ENCODE measurements around the gene PDCD11.
A peak's percentile ranks its signal among the peaks of the same experiment; 100 is the strongest.

PDCD11 gene

DNA sequence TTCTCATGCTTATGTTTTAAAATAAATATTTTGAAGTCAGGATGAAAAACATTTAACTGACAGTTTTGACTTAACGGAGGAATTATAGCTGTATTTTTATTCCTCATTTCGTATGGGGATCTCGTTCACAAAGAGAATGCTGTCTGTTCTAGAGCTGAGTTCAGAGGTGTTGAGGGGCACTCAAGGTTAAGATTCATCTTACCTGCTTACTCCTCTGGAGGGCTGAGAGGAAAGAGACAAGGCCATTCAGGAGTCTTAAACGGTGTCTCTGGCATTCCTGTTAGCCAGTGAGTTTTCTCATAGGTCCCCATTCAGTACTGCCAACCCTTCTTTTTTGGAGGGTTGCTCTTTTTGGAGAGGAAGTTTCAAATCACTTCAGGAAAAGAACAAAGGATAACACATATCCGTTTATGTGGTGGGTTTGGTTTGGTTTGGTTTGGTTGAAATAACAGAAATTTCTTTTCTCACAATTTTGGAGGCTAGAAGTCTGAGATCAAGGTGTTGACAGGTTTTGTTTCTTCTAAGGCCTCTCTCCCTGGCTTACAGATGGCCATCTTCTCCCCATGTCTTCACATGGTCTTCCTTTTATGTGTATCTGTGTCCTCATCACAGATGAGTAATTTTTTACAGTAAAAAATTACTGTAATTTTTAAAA, 32.7 kb downstream of the PDCD11 start:
- H3K9me3 Mint-ChIP-seq: no peaks in the 10 kb centered on the region
- peaks cover 75% of the 10 kb centered on the region for H3K36me3 Mint-ChIP-seq (ENCODE audit: low read depth)
- TF ChIP-seq, protein P1, sequence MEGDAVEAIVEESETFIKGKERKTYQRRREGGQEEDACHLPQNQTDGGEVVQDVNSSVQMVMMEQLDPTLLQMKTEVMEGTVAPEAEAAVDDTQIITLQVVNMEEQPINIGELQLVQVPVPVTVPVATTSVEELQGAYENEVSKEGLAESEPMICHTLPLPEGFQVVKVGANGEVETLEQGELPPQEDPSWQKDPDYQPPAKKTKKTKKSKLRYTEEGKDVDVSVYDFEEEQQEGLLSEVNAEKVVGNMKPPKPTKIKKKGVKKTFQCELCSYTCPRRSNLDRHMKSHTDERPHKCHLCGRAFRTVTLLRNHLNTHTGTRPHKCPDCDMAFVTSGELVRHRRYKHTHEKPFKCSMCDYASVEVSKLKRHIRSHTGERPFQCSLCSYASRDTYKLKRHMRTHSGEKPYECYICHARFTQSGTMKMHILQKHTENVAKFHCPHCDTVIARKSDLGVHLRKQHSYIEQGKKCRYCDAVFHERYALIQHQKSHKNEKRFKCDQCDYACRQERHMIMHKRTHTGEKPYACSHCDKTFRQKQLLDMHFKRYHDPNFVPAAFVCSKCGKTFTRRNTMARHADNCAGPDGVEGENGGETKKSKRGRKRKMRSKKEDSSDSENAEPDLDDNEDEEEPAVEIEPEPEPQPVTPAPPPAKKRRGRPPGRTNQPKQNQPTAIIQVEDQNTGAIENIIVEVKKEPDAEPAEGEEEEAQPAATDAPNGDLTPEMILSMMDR (IDR thresholded peaks at IDR 0.05; ENCODE audit: unreplicated experiment in 3 of 3): no peak
- no peak overlapping the region for H3K4me3 Mint-ChIP-seq
- no peak overlapping the region for H3K27ac Mint-ChIP-seq
- no peaks in the 10 kb centered on the region for H3K4me1 Mint-ChIP-seq
- no peaks in the 10 kb centered on the region for H3K27me3 Mint-ChIP-seq (ENCODE audit: low read depth)

DNA sequence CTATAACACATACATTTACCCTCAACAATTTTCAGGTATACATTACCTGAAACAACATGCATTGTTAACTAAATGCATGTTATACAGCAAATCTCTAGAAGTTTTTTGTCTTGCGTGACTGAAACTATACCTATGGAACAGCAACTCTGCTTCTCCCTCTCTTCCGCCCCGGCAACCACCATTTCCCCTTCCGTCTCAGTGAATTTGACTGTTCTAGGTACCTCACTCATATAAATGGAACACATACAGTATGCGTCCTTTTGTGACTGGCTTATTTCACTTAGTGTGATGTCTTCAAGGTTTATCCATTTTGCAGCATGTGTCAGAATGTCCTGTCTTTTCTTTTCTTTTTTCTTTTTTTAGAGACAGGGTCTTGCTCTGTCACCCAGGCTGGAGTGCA, 33.2 kb downstream of the PDCD11 start:
- Mint-ChIP-seq H3K27me3 (ENCODE audit: low read depth) (no peaks in the 10 kb centered on the region), H3K4me3 (no peak overlapping the region), H3K27ac (no peak overlapping the region), H3K36me3 (ENCODE audit: low read depth) (peaks cover 70% of the 10 kb centered on the region), H3K9me3 (no peaks in the 10 kb centered on the region), H3K4me1 (no peaks in the 10 kb centered on the region)
- TF ChIP-seq, protein P1 (IDR thresholded peaks at IDR 0.05; ENCODE audit: unreplicated experiment in 3 of 3): no peak

DNA sequence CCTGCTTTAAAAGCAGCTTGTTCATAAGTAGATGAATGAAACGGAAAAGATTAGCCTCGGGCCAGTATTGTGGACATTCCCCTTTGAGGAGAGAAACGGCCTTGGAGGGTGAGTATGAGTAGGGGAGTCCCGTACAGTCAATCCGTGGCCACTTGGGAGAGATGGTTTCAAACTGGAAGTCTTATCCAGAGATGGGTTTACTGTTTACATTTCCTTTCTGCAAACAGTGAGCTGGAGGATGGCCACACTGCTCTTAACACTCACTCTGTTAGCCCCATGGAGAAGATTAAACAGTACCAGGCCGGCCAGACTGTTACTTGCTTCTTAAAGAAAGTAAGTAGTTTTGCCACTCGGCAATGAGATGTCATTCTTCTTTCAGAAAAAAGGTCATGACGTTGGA, 35.5 kb downstream of the PDCD11 start:
- Mint-ChIP-seq H3K36me3 (ENCODE audit: low read depth) (peaks cover 72% of the 10 kb centered on the region), H3K27me3 (ENCODE audit: low read depth) (no peaks in the 10 kb centered on the region), H3K4me3 (no peak overlapping the region), H3K27ac (no peak overlapping the region), H3K4me1 (no peaks in the 10 kb centered on the region), H3K9me3 (no peaks in the 10 kb centered on the region)
- TF ChIP-seq, protein P1 (IDR thresholded peaks at IDR 0.05; ENCODE audit: unreplicated experiment in 3 of 3): no peak

DNA sequence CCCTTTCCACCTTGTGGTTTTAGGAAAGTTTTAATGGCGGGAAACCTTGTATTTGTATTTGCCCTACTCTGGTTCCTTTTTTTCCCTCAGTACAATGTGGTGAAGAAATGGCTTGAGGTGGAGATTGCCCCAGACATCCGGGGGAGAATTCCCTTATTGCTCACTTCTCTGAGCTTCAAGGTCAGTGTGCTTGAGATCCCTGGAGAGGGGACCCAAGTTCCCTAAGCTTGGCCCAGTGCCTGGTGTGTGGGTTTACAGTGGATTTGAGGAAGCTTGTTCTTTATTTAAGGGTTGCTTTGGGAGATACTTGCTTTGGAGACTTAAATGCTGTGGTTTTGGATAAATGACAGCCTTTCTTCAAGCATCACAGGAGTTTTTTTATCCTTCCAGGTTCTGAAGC, 37.4 kb downstream of the PDCD11 start:
- H3K36me3 Mint-ChIP-seq (ENCODE audit: low read depth): peaks cover 69% of the 10 kb centered on the region
- no peaks in the 10 kb centered on the region for H3K9me3 Mint-ChIP-seq
- no peak overlapping the region for H3K4me3 Mint-ChIP-seq
- no peak overlapping the region for H3K27ac Mint-ChIP-seq
- no peaks in the 10 kb centered on the region for H3K27me3 Mint-ChIP-seq (ENCODE audit: low read depth)
- TF ChIP-seq, protein P1 (IDR thresholded peaks at IDR 0.05; ENCODE audit: unreplicated experiment in 3 of 3): no peak
- no peaks in the 10 kb centered on the region for H3K4me1 Mint-ChIP-seq

DNA sequence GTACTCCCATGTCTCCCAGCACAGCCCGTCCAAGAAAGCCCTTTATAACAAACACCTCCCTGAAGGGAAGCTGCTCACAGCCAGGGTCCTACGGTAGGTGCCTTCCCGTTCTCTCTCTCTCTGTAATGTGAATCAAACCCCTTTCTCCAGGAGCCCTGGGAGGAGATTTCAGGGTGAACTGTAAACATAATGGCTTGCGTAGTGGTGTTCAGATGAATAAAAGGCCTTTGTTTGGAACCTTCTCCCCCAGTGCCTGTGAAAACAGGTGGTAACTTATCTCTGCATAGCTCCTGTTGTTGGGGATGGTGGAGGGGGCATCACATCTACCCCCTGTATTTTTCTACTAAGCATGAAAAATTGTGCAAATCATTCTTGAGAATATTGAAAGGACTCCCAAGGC, 43.4 kb downstream of the PDCD11 start:
- Mint-ChIP-seq H3K27ac (no peak overlapping the region), H3K27me3 (ENCODE audit: low read depth) (peaks cover 7% of the 10 kb centered on the region), H3K9me3 (no peaks in the 10 kb centered on the region), H3K4me3 (no peak overlapping the region), H3K4me1 (no peaks in the 10 kb centered on the region), H3K36me3 (ENCODE audit: low read depth) (peaks cover 74% of the 10 kb centered on the region)
- TF ChIP-seq, protein P1 (IDR thresholded peaks at IDR 0.05; ENCODE audit: unreplicated experiment in 3 of 3): no peak

DNA sequence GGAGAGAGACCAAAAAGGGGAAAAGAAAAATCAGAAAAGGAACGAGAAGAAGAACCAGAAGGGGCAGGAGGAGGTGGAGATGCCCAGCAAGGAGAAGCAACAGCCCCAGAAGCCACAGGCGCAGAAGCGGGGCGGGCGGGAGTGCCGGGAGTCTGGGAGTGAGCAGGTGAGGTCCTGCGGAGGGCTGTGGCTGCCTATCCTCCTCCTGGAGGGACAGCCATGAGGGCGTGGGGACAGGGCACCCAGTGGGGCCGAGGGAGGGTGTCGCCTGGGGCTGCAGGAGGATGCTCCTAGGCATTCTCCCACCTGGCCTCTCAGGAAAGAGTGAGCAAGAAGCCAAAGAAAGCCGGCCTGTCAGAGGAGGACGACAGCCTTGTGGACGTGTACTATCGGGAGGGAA, 44.0 kb downstream of the PDCD11 start:
- TF ChIP-seq, protein P1 (IDR thresholded peaks at IDR 0.05; ENCODE audit: unreplicated experiment in 3 of 3): no peak
- Mint-ChIP-seq H3K4me1 (no peaks in the 10 kb centered on the region), H3K36me3 (ENCODE audit: low read depth) (peaks cover 76% of the 10 kb centered on the region), H3K27me3 (ENCODE audit: low read depth) (peaks cover 7% of the 10 kb centered on the region), H3K4me3 (no peak overlapping the region), H3K27ac (peak overlapping the region in 1 of 3 experiments; percentile 43), H3K9me3 (no peaks in the 10 kb centered on the region)

Data from nephron (organoid).